Measurements from ENCODE around the gene TCF12. TPM values are rescaled to one million over a fixed set of nuclear protein-coding genes. Genes with fewer than 3 reads are reported as not detected.
"Not testable (repeated sequence)": the region's sequence is repeated elsewhere in the genome, so short reads cannot be mapped to it uniquely, and the experiment has no call there.

Gene TCF12
- total RNA-seq, 2 donors from 2014 or later: 69.4 to 140 TPM

GRCh38 chr15:56923174-56923591 lies 4.7 kb downstream of the TCF12 start:
- H3K9me3 Mint-ChIP-seq: no peaks in the 10 kb centered on the region
- ATAC-seq: no peak
- H3K36me3 Mint-ChIP-seq: peaks cover 20% of the 10 kb centered on the region
- peaks cover 24 to 47% of the 10 kb centered on the region in 2 donors for H3K4me1 Mint-ChIP-seq (ENCODE audit: low read depth in 2 of 2)
- H3K4me3 Mint-ChIP-seq: no peak overlapping the region
- no peaks in the 10 kb centered on the region for H3K27me3 Mint-ChIP-seq
- DNase-seq (ENCODE audit: low spot score): no peak
- H3K27ac Mint-ChIP-seq: no peak overlapping the region

- Mint-ChIP-seq H3K9me3 (no peaks in the 10 kb centered on the region), H3K27ac (no peak overlapping the region), H3K4me1 (ENCODE audit: low read depth in 2 of 2) (peaks cover 31 to 51% of the 10 kb centered on the region in 2 donors), H3K4me3 (no peak overlapping the region), H3K27me3 (no peaks in the 10 kb centered on the region), H3K36me3 (peaks cover 20% of the 10 kb centered on the region)
- DNase-seq (ENCODE audit: low spot score) (no peak), ATAC-seq (no peak)
These were observed 9.4 kb downstream of the TCF12 start for GRCh38 chr15:56927816-56928215.

- DNase-seq (ENCODE audit: low spot score) (no peak), ATAC-seq (no peak)
- H3K4me3 Mint-ChIP-seq: no peak overlapping the region
- H3K27me3 Mint-ChIP-seq: no peaks in the 10 kb centered on the region
- H3K36me3 Mint-ChIP-seq: peaks cover 9% of the 10 kb centered on the region
- no peaks in the 10 kb centered on the region for H3K9me3 Mint-ChIP-seq
- H3K27ac Mint-ChIP-seq: no peak overlapping the region
- peaks cover 35 to 49% of the 10 kb centered on the region in 2 donors for H3K4me1 Mint-ChIP-seq (ENCODE audit: low read depth in 2 of 2)
These were observed 11.0 kb downstream of the TCF12 start for GRCh38 chr15:56929399-56929798.

GRCh38 chr15:56929933-56930332 lies 11.5 kb downstream of the TCF12 start:
- DNase-seq (ENCODE audit: low spot score) (no peak), ATAC-seq (no peak)
- no peaks in the 10 kb centered on the region for H3K27me3 Mint-ChIP-seq
- no peak overlapping the region for H3K4me3 Mint-ChIP-seq
- H3K36me3 Mint-ChIP-seq: peaks cover 10% of the 10 kb centered on the region
- H3K4me1 Mint-ChIP-seq (ENCODE audit: low read depth in 2 of 2): peaks cover 38 to 49% of the 10 kb centered on the region in 2 donors
- H3K9me3 Mint-ChIP-seq: no peaks in the 10 kb centered on the region
- no peak overlapping the region for H3K27ac Mint-ChIP-seq

GRCh38 chr15:56930669-56931313 lies 12.3 kb downstream of the TCF12 start:
- peaks cover 35 to 44% of the 10 kb centered on the region in 2 donors for H3K4me1 Mint-ChIP-seq (ENCODE audit: low read depth in 2 of 2)
- no peaks in the 10 kb centered on the region for H3K27me3 Mint-ChIP-seq
- H3K9me3 Mint-ChIP-seq: no peaks in the 10 kb centered on the region
- ATAC-seq (no peak), DNase-seq (ENCODE audit: low spot score) (no peak)
- no peak overlapping the region for H3K27ac Mint-ChIP-seq
- H3K4me3 Mint-ChIP-seq: no peak overlapping the region
- H3K36me3 Mint-ChIP-seq: peaks cover 5% of the 10 kb centered on the region

GRCh38 chr15:56931639-56932508 lies 13.4 kb downstream of the TCF12 start:
- no peak for ATAC-seq
- Mint-ChIP-seq H3K4me3 (no peak overlapping the region), H3K9me3 (peaks cover 6% of the 10 kb centered on the region), H3K4me1 (ENCODE audit: low read depth in 2 of 2) (peaks cover 39 to 45% of the 10 kb centered on the region in 2 donors), H3K36me3 (peaks cover 12% of the 10 kb centered on the region), H3K27me3 (no peaks in the 10 kb centered on the region), H3K27ac (no peak overlapping the region)
- no peak for DNase-seq (ENCODE audit: low spot score)

- H3K36me3 Mint-ChIP-seq: peaks cover 12% of the 10 kb centered on the region
- not testable (repeated sequence) for H3K4me3 Mint-ChIP-seq; H3K9me3 Mint-ChIP-seq; DNase-seq (ENCODE audit: low spot score); H3K27me3 Mint-ChIP-seq; H3K27ac Mint-ChIP-seq; ATAC-seq
- H3K4me1 Mint-ChIP-seq (ENCODE audit: low read depth in 2 of 2): peaks cover 44 to 47% of the 10 kb centered on the region in 2 donors
These were observed 14.0 kb downstream of the TCF12 start for GRCh38 chr15:56932509-56932868.

GRCh38 chr15:56933410-56933809 lies 15.0 kb downstream of the TCF12 start:
- DNase-seq (ENCODE audit: low spot score) (no peak), ATAC-seq (no peak)
- Mint-ChIP-seq H3K4me1 (ENCODE audit: low read depth in 2 of 2) (peaks cover 48 to 49% of the 10 kb centered on the region in 2 donors), H3K9me3 (peaks cover 6% of the 10 kb centered on the region), H3K27ac (no peak overlapping the region), H3K36me3 (peaks cover 12% of the 10 kb centered on the region), H3K4me3 (no peak overlapping the region), H3K27me3 (no peaks in the 10 kb centered on the region)

- Mint-ChIP-seq H3K27ac (no peak overlapping the region), H3K4me1 (ENCODE audit: low read depth in 2 of 2) (peaks cover 52% of the 10 kb centered on the region in 2 donors), H3K4me3 (no peak overlapping the region), H3K9me3 (peaks cover 6% of the 10 kb centered on the region), H3K27me3 (no peaks in the 10 kb centered on the region), H3K36me3 (peaks cover 12% of the 10 kb centered on the region)
- no peak for ATAC-seq
- no peak for DNase-seq (ENCODE audit: low spot score)
These were observed 15.4 kb downstream of the TCF12 start for GRCh38 chr15:56933811-56934210.

- ATAC-seq: no peak
- no peak for DNase-seq (ENCODE audit: low spot score)
- H3K27me3 Mint-ChIP-seq: no peaks in the 10 kb centered on the region
- peaks cover 54 to 56% of the 10 kb centered on the region in 2 donors for H3K4me1 Mint-ChIP-seq (ENCODE audit: low read depth in 2 of 2)
- H3K36me3 Mint-ChIP-seq: peaks cover 12% of the 10 kb centered on the region
- H3K4me3 Mint-ChIP-seq: no peak overlapping the region
- peaks cover 6% of the 10 kb centered on the region for H3K9me3 Mint-ChIP-seq
- no peak overlapping the region for H3K27ac Mint-ChIP-seq
These were observed 15.8 kb downstream of the TCF12 start for GRCh38 chr15:56934269-56934668.

- Mint-ChIP-seq H3K9me3 (peaks cover 6% of the 10 kb centered on the region), H3K36me3 (peaks cover 12% of the 10 kb centered on the region), H3K4me3 (no peak overlapping the region), H3K27me3 (no peaks in the 10 kb centered on the region), H3K4me1 (ENCODE audit: low read depth in 2 of 2) (peaks cover 51 to 52% of the 10 kb centered on the region in 2 donors), H3K27ac (no peak overlapping the region)
- DNase-seq (ENCODE audit: low spot score) (no peak), ATAC-seq (no peak)
These were observed 18.5 kb downstream of the TCF12 start for GRCh38 chr15:56936929-56937328.

- Mint-ChIP-seq H3K27ac (no peak overlapping the region), H3K4me1 (ENCODE audit: low read depth in 2 of 2) (peaks cover 44 to 46% of the 10 kb centered on the region in 2 donors), H3K27me3 (no peaks in the 10 kb centered on the region), H3K4me3 (no peak overlapping the region), H3K36me3 (peaks cover 11% of the 10 kb centered on the region), H3K9me3 (peaks cover 6% of the 10 kb centered on the region)
- ATAC-seq (no peak), DNase-seq (ENCODE audit: low spot score) (no peak)
These were observed 20.8 kb downstream of the TCF12 start for GRCh38 chr15:56939257-56939656.

- H3K27ac Mint-ChIP-seq: no peak overlapping the region
- no peak for ATAC-seq
- peaks cover 40 to 46% of the 10 kb centered on the region in 2 donors for H3K4me1 Mint-ChIP-seq (ENCODE audit: low read depth in 2 of 2)
- no peak overlapping the region for H3K4me3 Mint-ChIP-seq
- peaks cover 6% of the 10 kb centered on the region for H3K9me3 Mint-ChIP-seq
- no peaks in the 10 kb centered on the region for H3K27me3 Mint-ChIP-seq
- DNase-seq (ENCODE audit: low spot score): no peak
- peaks cover 10% of the 10 kb centered on the region for H3K36me3 Mint-ChIP-seq
These were observed 21.9 kb downstream of the TCF12 start for GRCh38 chr15:56940388-56940787.

- no peak overlapping the region for H3K27ac Mint-ChIP-seq
- DNase-seq (ENCODE audit: low spot score) (no peak), ATAC-seq (no peak)
- no peaks in the 10 kb centered on the region for H3K27me3 Mint-ChIP-seq
- no peak overlapping the region for H3K4me3 Mint-ChIP-seq
- H3K36me3 Mint-ChIP-seq: peaks cover 13% of the 10 kb centered on the region
- no peaks in the 10 kb centered on the region for H3K9me3 Mint-ChIP-seq
- H3K4me1 Mint-ChIP-seq (ENCODE audit: low read depth in 2 of 2): peaks cover 29 to 35% of the 10 kb centered on the region in 2 donors
These were observed 23.7 kb downstream of the TCF12 start for GRCh38 chr15:56942118-56942517.

Measured in natural killer cell treated with Interleukin-12 subunit alpha and Interleukin-12 subunit beta and Interleukin-15 and Interleukin-18, amount 100 ng/mL, for 72 hours (primary cell).